T-helper 17 cell (primary cell): ENCODE results near the gene KRT8. TPM values are rescaled to one million over a fixed set of nuclear protein-coding genes. Genes with fewer than 3 reads are reported as not detected.
"Not testable (repeated sequence)": the region's sequence is repeated elsewhere in the genome, so short reads cannot be mapped to it uniquely, and the experiment has no call there.

ENCODE experiments used
- ATAC-seq: fragments of 150-1000 bp; cut with Tn5 transposase; 2 replicates; pipeline ENCODE4 v1.10.0; 2021; ENCODE audit warnings: mild to moderate bottlenecking, moderate library complexity
- DNase-seq, 3 donors: peaks; one replicate each; pipeline versions ENCODE4 v3.0.0 to v3.0.0-alpha.2; 2020 to 2021
- H3K9me3 ChIP-seq: one replicate; pipeline ENCODE4 v1.7.0; 2013; ENCODE audit warnings: low read length, mild to moderate bottlenecking; ENCODE audit not compliant: control insufficient read depth, poor library complexity, severe bottlenecking
- H3K27ac Mint-ChIP-seq: one replicate; pipeline ENCODE4 v1.8.0; 2022; ENCODE audit warnings: mild to moderate bottlenecking, moderate library complexity, mixed read lengths
- H3K27me3 Mint-ChIP-seq: one replicate; pipeline ENCODE4 v1.8.0; 2022; ENCODE audit warnings: mixed read lengths
- H3K36me3 Mint-ChIP-seq: one replicate; pipeline ENCODE4 v1.8.0; 2022; ENCODE audit warnings: low read depth, mixed read lengths
- H3K4me1 Mint-ChIP-seq: one replicate; pipeline ENCODE4 v1.8.0; 2022; ENCODE audit warnings: mild to moderate bottlenecking, mixed read lengths
- H3K4me3 Mint-ChIP-seq: one replicate; pipeline ENCODE4 v1.8.0; 2022; ENCODE audit warnings: mild to moderate bottlenecking, moderate library complexity, mixed read lengths
- total RNA-seq, 4 donors: library from RNA in 2 of 4; stranded (reverse) in 2 of 4; gene quantifications; one replicate each; pipeline ENCODE4 v1.2.3 and lab custom pipeline; 2022 to 2026

The KRT8 gene
- total RNA-seq = 1 to 10 TPM in 1 of 2 donors, under 1 TPM in 1; 0.67 to 3.2 TPM
- total RNA-seq (lab: John Stamatoyannopoulos, UW) = 0.38 to 2.8 reads per million in 2 donors

- not testable (repeated sequence) for DNase-seq, ATAC-seq, H3K36me3 Mint-ChIP-seq, H3K9me3 ChIP-seq
- peak within 1 kb of the TSS; percentile 77 for H3K27ac Mint-ChIP-seq
- peaks cover 31% of the 10 kb centered on the region for H3K27me3 Mint-ChIP-seq
- H3K4me3 Mint-ChIP-seq = peak within 1 kb of the TSS; percentile 87
- peaks cover 12% of the 10 kb centered on the region for H3K4me1 Mint-ChIP-seq
Measured at GRCh38 chr12:52904509-52905300, at the start of gene KRT8. KRT8 (minus strand) TSS chr12:52905076; CDS start chr12:52904981, 95 bp downstream.

- Mint-ChIP-seq H3K4me1 (peaks cover 10% of the 10 kb centered on the region), H3K27ac (no peak overlapping the region), H3K36me3 (no peaks in the 10 kb centered on the region), H3K27me3 (no peaks in the 10 kb centered on the region), H3K4me3 (no peak overlapping the region)
- no peak for DNase-seq
- H3K9me3 ChIP-seq = no peaks in the 10 kb centered on the region
- no peak for ATAC-seq
Measured at GRCh38 chr12:52953181-52953841, 48.4 kb upstream of the KRT8 start.

GRCh38 chr12:52952076-52952801 lies 47.4 kb upstream of the KRT8 start:
- no peak overlapping the region for H3K4me3 Mint-ChIP-seq
- ATAC-seq = no peak
- H3K36me3 Mint-ChIP-seq = no peaks in the 10 kb centered on the region
- peaks cover 10% of the 10 kb centered on the region for H3K4me1 Mint-ChIP-seq
- DNase-seq = no peak
- no peaks in the 10 kb centered on the region for H3K9me3 ChIP-seq
- H3K27ac Mint-ChIP-seq = no peak overlapping the region
- no peaks in the 10 kb centered on the region for H3K27me3 Mint-ChIP-seq

GRCh38 chr12:52951640-52952039 lies 46.8 kb upstream of the KRT8 start:
- DNase-seq (no peak), ATAC-seq (no peak)
- H3K4me1 Mint-ChIP-seq = peaks cover 10% of the 10 kb centered on the region
- H3K27me3 Mint-ChIP-seq = no peaks in the 10 kb centered on the region
- no peak overlapping the region for H3K4me3 Mint-ChIP-seq
- no peaks in the 10 kb centered on the region for H3K9me3 ChIP-seq
- no peaks in the 10 kb centered on the region for H3K36me3 Mint-ChIP-seq
- H3K27ac Mint-ChIP-seq = no peak overlapping the region

- H3K27me3 Mint-ChIP-seq = no peaks in the 10 kb centered on the region
- H3K27ac Mint-ChIP-seq = no peak overlapping the region
- no peaks in the 10 kb centered on the region for H3K9me3 ChIP-seq
- ATAC-seq (no peak), DNase-seq (no peak)
- no peak overlapping the region for H3K4me3 Mint-ChIP-seq
- peaks cover 10% of the 10 kb centered on the region for H3K4me1 Mint-ChIP-seq
- no peaks in the 10 kb centered on the region for H3K36me3 Mint-ChIP-seq
Measured at GRCh38 chr12:52951126-52951525, 46.2 kb upstream of the KRT8 start.

GRCh38 chr12:52950553-52950952 lies 45.7 kb upstream of the KRT8 start:
- Mint-ChIP-seq H3K4me1 (peaks cover 10% of the 10 kb centered on the region), H3K4me3 (no peak overlapping the region)

GRCh38 chr12:52949413-52950331 lies 44.8 kb upstream of the KRT8 start:
- Mint-ChIP-seq H3K4me1 (peaks cover 10% of the 10 kb centered on the region), H3K27me3 (peaks cover 13% of the 10 kb centered on the region), H3K27ac (no peak overlapping the region), H3K36me3 (peaks cover 5% of the 10 kb centered on the region), H3K4me3 (peak overlapping the region; percentile 82)
- no peak for DNase-seq
- H3K9me3 ChIP-seq = no peaks in the 10 kb centered on the region
- ATAC-seq = no peak

More at GRCh38 chr12:52950553-52950952, 45.7 kb upstream of the KRT8 start:
- peaks cover 4% of the 10 kb centered on the region for H3K27me3 Mint-ChIP-seq
- no peaks in the 10 kb centered on the region for H3K9me3 ChIP-seq
- H3K36me3 Mint-ChIP-seq = peaks cover 1% of the 10 kb centered on the region
- DNase-seq = no peak
- no peak for ATAC-seq
- no peak overlapping the region for H3K27ac Mint-ChIP-seq

- H3K27me3 Mint-ChIP-seq = peaks cover 23% of the 10 kb centered on the region
- H3K36me3 Mint-ChIP-seq = peaks cover 7% of the 10 kb centered on the region
- peak overlapping the region; percentile 85 for H3K27ac Mint-ChIP-seq
- no peak for DNase-seq
- H3K4me3 Mint-ChIP-seq = peak overlapping the region; percentile 91
- H3K4me1 Mint-ChIP-seq = peaks cover 12% of the 10 kb centered on the region
- no peak for ATAC-seq
- no peaks in the 10 kb centered on the region for H3K9me3 ChIP-seq
Measured at GRCh38 chr12:52947738-52948423, 43.0 kb upstream of the KRT8 start.

- no peaks in the 10 kb centered on the region for H3K9me3 ChIP-seq
- H3K4me1 Mint-ChIP-seq = peaks cover 17% of the 10 kb centered on the region
- DNase-seq = no peak
- H3K27ac Mint-ChIP-seq = no peak overlapping the region
- peaks cover 32% of the 10 kb centered on the region for H3K27me3 Mint-ChIP-seq
- ATAC-seq = no peak
- H3K36me3 Mint-ChIP-seq = peaks cover 7% of the 10 kb centered on the region
- H3K4me3 Mint-ChIP-seq = no peak overlapping the region
Measured at GRCh38 chr12:52946797-52947547, 42.1 kb upstream of the KRT8 start.

- DNase-seq = no peak
- peaks cover 7% of the 10 kb centered on the region for H3K36me3 Mint-ChIP-seq
- H3K4me1 Mint-ChIP-seq = peaks cover 17% of the 10 kb centered on the region
- no peak overlapping the region for H3K27ac Mint-ChIP-seq
- H3K27me3 Mint-ChIP-seq = peaks cover 34% of the 10 kb centered on the region
- no peak overlapping the region for H3K4me3 Mint-ChIP-seq
- ATAC-seq = no peak
- no peaks in the 10 kb centered on the region for H3K9me3 ChIP-seq
Measured at GRCh38 chr12:52946334-52946733, 41.5 kb upstream of the KRT8 start.

- peaks cover 7% of the 10 kb centered on the region for H3K36me3 Mint-ChIP-seq
- ATAC-seq (no peak), DNase-seq (no peak)
- H3K4me3 Mint-ChIP-seq = no peak overlapping the region
- no peaks in the 10 kb centered on the region for H3K9me3 ChIP-seq
- H3K27me3 Mint-ChIP-seq = peaks cover 34% of the 10 kb centered on the region
- H3K27ac Mint-ChIP-seq = peak overlapping the region; percentile 72
- peaks cover 14% of the 10 kb centered on the region for H3K4me1 Mint-ChIP-seq
Measured at GRCh38 chr12:52945389-52946232, 40.7 kb upstream of the KRT8 start.
